Loucy (cell line): ENCODE results near the gene MUC13.

Source experiments
- CTCF ChIP-seq: fragments of 200-600 bp; sonication (generic); conservative IDR thresholded peaks from 2 replicates; pipeline ENCODE4 v1.5.1; 2014; ENCODE audit warnings: mild to moderate bottlenecking, antibody characterized with exemption, low read length
- EZH2phosphoT487 ChIP-seq: fragments of 200-600 bp; IDR thresholded peaks from 2 replicates; pipeline ENCODE4 v1.6.1; 2018; ENCODE audit warnings: antibody characterized with exemption, mild to moderate bottlenecking, moderate library complexity, borderline replicate concordance

- TF ChIP-seq CTCF (no peak), EZH2phosphoT487 (no peak)
Measured at GRCh38 chr3:124937049-124937448, 2.5 kb upstream of the MUC13 start.
